Mucosa of rectum (tissue), 2 donors: ENCODE results near the gene CTSD.

Experiments
- H3K27ac ChIP-seq, 2 donors: one replicate each; pipeline ENCODE4 v1.7.0; 2013; ENCODE audit warnings: inconsistent platforms in 2 of 2, low read depth in 2 of 2, low read length in 2 of 2
- H3K27me3 ChIP-seq, 2 donors: one replicate each; pipeline ENCODE4 v1.7.0; 2013; ENCODE audit warnings: low read length in 2 of 2; ENCODE audit not compliant: control insufficient read depth in 2 of 2, insufficient read depth in 2 of 2
- H3K36me3 ChIP-seq, 2 donors: one replicate each; pipeline ENCODE4 v1.7.0; 2013; ENCODE audit warnings: low read length in 2 of 2; ENCODE audit not compliant: control insufficient read depth in 2 of 2, insufficient read depth in 2 of 2
- H3K4me1 ChIP-seq, 2 donors: one replicate each; pipeline ENCODE4 v1.7.0; 2013; ENCODE audit warnings: low read length in 2 of 2, mild to moderate bottlenecking in 1 of 2; ENCODE audit not compliant: control insufficient read depth in 2 of 2, insufficient read depth in 2 of 2
- H3K4me3 ChIP-seq, 2 donors: one replicate each; pipeline ENCODE4 v1.7.0; 2013; ENCODE audit warnings: low read length in 2 of 2
- H3K9ac ChIP-seq, 2 donors: one replicate each; pipeline ENCODE4 v1.7.0; 2013; ENCODE audit warnings: low read length in 2 of 2, low read depth in 1 of 2, mild to moderate bottlenecking in 1 of 2
- H3K9me3 ChIP-seq, 2 donors: one replicate each; pipeline ENCODE4 v1.7.0; 2013; ENCODE audit warnings: low read length in 2 of 2; ENCODE audit not compliant: control insufficient read depth in 2 of 2
- donor health status: healthy.
- donor health status: Normal muscosa, but diverticular disease.

CTSD gene

DNA sequence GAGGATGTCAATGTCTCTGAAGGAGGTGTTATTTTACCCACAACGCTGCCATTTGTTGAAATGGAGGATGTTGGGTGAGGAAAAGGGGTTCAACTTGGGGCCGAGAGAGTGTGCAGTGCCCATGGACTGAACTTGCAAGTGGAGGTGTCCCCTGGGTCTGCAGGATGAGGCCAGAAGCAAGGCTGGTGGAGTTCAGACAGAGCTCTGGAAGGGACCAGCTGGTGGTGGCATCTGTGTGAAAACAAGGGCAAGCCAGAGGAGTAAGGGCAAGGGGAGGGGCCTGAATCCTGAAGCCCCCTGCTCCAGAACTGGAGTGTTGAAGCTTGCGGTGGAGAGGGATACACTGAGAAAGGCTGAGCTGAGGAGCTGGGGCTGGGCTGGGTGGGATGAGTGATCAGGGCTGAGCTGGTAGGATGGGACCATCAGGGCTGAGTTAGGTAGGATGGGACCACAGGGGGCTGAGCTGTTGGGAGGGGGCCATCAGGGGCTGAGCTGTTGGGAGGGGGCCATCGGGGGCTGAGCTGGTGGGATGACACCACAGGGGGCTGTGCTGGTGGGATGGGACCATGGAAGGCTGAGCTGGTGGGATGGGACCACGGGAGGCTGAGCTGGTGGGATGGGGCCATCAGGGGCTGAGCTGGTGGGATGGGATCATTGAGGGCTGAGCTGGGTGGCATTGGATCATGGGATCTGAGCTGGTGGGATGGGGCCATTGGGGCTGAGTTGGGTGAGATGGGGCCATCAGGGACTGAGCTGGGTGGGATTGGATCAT, 13.4 kb upstream of the CTSD start:
- Histone ChIP-seq H3K9ac (no peak overlapping the region), H3K27me3 (peaks cover 0 to 6% of the 10 kb centered on the region in 2 donors), H3K4me1 (peaks cover 5 to 8% of the 10 kb centered on the region in 2 donors), H3K4me3 (no peak overlapping the region), H3K27ac (no peak overlapping the region), H3K9me3 (no peaks in the 10 kb centered on the region), H3K36me3 (no peaks in the 10 kb centered on the region)

DNA sequence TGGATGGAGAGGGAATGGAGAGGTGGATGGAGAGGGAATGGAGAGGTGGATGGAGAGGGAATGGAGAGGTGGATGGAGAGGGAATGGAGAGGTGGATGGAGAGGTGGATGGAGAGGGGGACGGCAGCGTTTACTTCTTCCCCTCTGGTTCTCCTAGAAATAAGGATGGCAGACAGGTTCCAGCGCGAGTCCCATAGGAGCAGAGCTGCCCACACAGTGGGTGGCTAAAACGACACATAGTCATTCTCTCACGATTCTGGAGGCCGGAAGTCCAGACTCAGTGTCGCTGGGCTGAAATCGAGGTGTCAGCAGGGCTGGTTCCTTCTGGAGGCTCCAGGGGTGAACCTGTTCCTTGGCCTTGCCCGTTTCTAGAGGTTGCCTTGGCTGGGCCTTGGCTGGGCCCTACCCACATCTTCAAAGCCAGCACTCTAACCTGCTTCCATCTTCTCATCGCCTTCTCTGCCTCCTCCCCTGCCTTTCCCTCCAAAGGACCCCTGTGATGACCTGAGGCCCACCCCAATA, 12.7 kb upstream of the CTSD start:
- peaks cover 7 to 10% of the 10 kb centered on the region in 2 donors for H3K4me1 ChIP-seq
- peaks cover 0 to 8% of the 10 kb centered on the region in 2 donors for H3K27me3 ChIP-seq

DNA sequence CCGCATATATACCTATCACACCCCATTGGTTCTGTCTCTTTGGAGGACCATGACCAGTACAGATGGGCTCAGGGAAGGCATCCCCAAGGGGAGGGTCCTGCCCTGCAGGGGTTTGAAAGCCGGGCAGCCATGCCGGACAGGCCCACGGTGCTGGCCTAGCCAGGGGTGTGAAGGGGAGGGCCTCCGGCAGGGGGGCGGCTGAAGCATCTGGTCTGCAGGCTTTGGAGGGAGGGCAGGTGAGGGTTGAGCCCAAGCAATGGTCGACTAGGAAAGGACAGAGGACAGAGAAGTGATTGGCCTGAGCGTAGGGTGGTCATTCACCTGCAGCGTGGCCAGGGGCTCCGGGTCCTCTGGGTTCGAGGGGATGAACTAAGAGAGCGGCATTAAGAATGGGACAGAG, 11.2 kb upstream of the CTSD start:
- no peak overlapping the region for H3K27ac ChIP-seq
- H3K27me3 ChIP-seq, result peaks cover 0 to 10% of the 10 kb centered on the region in 2 donors
- H3K4me3 ChIP-seq, result no peak overlapping the region
- H3K36me3 ChIP-seq, result no peaks in the 10 kb centered on the region
- H3K9me3 ChIP-seq, result no peaks in the 10 kb centered on the region
- peaks cover 7 to 11% of the 10 kb centered on the region in 2 donors for H3K4me1 ChIP-seq
- H3K9ac ChIP-seq, result no peak overlapping the region

More for the DNA sequence above, 12.7 kb upstream of the CTSD start:
- no peaks in the 10 kb centered on the region for H3K36me3 ChIP-seq
- no peaks in the 10 kb centered on the region for H3K9me3 ChIP-seq
- H3K9ac ChIP-seq, result no peak overlapping the region
- no peak overlapping the region for H3K4me3 ChIP-seq
- H3K27ac ChIP-seq, result no peak overlapping the region

DNA sequence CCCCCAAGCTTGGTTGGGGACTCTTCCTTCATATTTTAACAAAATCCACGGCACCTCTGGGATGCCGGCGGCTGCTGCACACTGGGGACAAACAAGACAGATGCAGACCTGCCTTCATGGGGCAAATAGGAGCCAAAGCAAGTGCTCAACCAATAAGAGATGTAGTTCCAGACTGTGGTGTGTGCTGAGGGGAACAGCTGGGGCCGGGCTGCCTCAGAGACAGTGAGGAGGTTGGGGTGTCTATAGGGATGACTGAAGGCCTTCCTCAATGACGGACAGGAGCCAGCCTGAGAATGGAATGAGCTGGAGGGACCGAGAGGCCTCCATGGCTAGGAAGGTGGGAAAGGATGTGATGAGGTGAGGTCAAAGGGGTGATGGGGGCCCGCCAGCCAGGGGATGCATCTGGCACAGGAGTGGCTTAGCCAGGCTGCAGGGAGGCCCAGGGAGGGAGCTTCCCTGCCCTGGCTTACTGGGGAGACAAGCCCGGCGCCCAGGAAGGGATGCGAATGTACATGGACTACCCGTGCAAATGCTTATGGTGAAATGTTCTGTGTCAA, 10.3 kb upstream of the CTSD start:
- Histone ChIP-seq H3K36me3 (no peaks in the 10 kb centered on the region), H3K4me3 (no peak overlapping the region), H3K9ac (no peak overlapping the region), H3K27ac (no peak overlapping the region), H3K27me3 (peaks cover 0 to 7% of the 10 kb centered on the region in 2 donors), H3K4me1 (peaks cover 7 to 16% of the 10 kb centered on the region in 2 donors), H3K9me3 (no peaks in the 10 kb centered on the region)

DNA sequence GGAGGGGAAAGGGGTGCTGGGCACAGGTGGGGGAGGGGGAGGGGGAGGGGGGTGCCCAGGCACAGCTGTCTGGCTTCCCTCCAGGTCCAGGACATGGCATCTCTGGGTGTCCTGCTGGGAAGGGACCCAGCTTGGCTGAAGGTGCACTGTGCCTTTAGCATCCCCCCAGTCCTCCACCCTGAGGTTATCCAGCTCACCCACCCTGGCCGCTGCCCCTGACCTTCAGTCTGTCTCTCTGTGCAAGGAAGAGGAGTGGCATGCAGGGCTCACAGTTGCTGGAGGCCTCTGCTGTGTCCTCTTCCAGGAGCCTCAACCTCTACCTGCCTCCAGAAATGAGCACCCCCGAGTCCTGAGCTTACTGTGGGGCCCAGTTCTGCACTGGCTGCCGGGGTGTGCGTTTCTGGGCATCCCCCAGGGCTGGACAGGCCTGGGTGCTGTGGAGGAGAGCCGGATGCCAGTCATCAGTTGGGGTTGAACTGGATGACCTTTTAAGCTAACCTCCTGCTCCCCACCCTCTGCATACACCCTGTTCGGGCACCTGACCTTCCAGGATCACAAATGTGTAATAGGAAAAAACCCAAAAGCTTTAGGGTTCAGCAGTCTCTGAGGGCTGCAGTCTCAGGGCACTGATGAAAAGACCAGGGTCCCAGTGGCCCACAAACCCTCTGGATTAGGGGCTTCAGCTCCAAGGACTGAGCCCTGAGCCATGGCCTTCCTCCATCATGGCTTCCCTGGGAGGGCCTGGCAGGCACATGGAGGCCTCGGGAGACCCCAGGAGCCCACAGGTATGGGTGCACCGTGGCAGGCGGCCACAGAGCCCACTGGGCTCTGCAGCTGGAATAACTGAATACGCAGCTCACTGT, 9.6 kb upstream of the CTSD start:
- Histone ChIP-seq H3K27me3 (peaks cover 0 to 3% of the 10 kb centered on the region in 2 donors), H3K9ac (no peak overlapping the region), H3K9me3 (no peaks in the 10 kb centered on the region), H3K4me3 (no peak overlapping the region), H3K27ac (no peak overlapping the region), H3K36me3 (no peaks in the 10 kb centered on the region), H3K4me1 (peaks cover 11 to 19% of the 10 kb centered on the region in 2 donors)

DNA sequence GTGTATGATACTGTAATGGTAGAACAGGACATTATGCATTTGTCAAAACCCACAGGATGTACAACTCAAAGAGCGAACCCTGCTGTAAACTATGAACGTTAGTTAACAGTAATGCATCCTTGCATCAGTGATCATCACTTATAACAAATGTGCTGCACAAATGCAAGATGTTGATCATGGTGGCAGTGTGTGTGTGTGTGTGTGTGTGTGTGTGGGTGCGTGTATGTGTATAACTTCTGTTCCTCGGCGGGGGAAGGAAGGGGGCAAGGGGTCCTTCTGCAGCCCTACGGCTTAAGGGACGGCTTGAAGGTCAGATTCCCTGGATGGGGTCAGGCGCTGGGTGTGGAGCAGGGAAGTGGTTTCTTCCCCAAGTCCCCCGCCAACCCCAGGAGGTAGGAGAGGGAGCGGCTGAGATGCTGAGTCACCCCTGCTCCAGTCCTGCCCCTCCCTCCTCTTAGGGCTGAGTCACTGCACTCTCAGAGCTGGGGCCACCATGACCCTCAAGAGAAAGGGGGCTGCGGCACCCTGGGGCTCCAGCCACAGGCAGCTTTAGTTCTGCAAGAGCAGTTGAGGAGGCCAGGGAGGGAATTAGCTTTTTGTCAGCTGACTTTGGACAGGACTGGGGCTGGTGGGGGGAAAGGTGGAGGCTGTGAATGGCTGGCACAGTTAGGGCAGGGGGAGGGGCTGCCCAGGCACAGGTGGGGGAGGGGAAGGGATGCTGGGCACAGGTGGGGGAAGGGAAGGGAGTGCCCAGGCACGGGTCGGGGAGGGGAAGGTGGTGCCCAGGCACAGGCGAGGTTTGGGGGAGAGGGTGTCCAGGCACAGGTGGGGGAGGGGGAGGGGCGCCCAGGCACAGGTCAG, 8.8 kb upstream of the CTSD start:
- no peaks in the 10 kb centered on the region for H3K9me3 ChIP-seq
- H3K4me3 ChIP-seq, result no peak overlapping the region
- peak overlapping the region in 1 of 2 donors; percentile 1 for H3K27ac ChIP-seq
- peaks cover 0 to 3% of the 10 kb centered on the region in 2 donors for H3K27me3 ChIP-seq
- peaks cover 11 to 18% of the 10 kb centered on the region in 2 donors for H3K4me1 ChIP-seq
- no peaks in the 10 kb centered on the region for H3K36me3 ChIP-seq
- H3K9ac ChIP-seq, result peak overlapping the region in 1 of 2 donors; percentile 24

DNA sequence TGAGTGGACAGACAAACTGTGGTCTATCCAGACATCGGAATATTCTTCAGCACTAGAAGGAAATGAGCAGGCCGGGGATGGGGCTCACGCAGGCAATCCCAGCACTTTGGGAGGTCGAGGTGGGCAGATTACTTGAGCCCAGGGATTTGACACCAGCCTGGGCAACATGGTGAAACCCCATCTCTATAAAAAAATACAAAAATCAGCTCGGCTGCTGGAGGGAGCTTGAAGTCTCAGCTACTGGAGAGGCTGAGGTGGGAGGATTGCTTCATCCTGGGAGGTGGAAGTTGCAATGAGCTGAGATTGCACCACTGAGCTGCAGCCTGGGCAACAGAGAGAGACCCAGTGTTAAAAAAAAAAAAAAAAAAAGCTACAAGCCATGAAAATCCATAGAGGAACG, 8.0 kb upstream of the CTSD start:
- Histone ChIP-seq H3K27me3 (peaks cover 0 to 3% of the 10 kb centered on the region in 2 donors), H3K4me1 (peaks cover 11 to 17% of the 10 kb centered on the region in 2 donors), H3K4me3 (no peak overlapping the region), H3K36me3 (no peaks in the 10 kb centered on the region), H3K9ac (no peak overlapping the region), H3K9me3 (no peaks in the 10 kb centered on the region), H3K27ac (no peak overlapping the region)

DNA sequence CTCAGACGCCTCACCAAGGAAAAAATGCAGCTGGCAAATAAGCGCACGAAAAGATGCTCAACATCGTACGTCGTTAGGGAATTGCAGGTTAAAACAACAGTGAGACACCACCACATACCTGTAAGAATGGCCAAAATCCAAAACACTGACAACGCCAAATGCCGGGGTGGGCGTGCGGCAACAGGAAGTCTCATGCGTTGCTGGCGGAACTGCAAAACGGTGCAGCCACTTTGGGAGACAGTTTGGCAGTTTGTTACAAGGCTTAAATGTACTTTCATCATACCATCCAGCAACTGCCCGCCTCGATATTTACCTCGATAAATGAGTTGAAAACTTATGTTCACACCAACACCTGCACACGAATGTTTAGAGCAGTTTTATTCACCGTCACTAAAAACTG, 7.5 kb upstream of the CTSD start:
- Histone ChIP-seq H3K27ac (no peak overlapping the region), H3K9me3 (no peaks in the 10 kb centered on the region)

GRCh38 chr11:1770528-1770927, 6.8 kb upstream of the CTSD start:
- Histone ChIP-seq H3K27ac (no peak overlapping the region), H3K4me1 (peaks cover 11 to 22% of the 10 kb centered on the region in 2 donors), H3K27me3 (peaks cover 0 to 3% of the 10 kb centered on the region in 2 donors), H3K9ac (no peak overlapping the region), H3K9me3 (no peaks in the 10 kb centered on the region), H3K36me3 (no peaks in the 10 kb centered on the region), H3K4me3 (no peak overlapping the region)

More for the DNA sequence above, 7.5 kb upstream of the CTSD start:
- Histone ChIP-seq H3K27me3 (peaks cover 0 to 3% of the 10 kb centered on the region in 2 donors), H3K4me1 (peaks cover 11 to 17% of the 10 kb centered on the region in 2 donors), H3K36me3 (no peaks in the 10 kb centered on the region), H3K4me3 (no peak overlapping the region), H3K9ac (no peak overlapping the region)
